ENCODE results near the gene BIRC6. TPM values are rescaled to one million over a fixed set of nuclear protein-coding genes. Genes with fewer than 3 reads are reported as not detected.
A peak's percentile ranks its signal among the peaks of the same experiment; 100 is the strongest.
"Not testable (repeated sequence)": the region's sequence is repeated elsewhere in the genome, so short reads cannot be mapped to it uniquely, and the experiment has no call there.

Gene BIRC6
- total and polyA plus RNA-seq, 5 donors from 2014 or later: 18.9 to 176 (median 27.2) TPM

DNA sequence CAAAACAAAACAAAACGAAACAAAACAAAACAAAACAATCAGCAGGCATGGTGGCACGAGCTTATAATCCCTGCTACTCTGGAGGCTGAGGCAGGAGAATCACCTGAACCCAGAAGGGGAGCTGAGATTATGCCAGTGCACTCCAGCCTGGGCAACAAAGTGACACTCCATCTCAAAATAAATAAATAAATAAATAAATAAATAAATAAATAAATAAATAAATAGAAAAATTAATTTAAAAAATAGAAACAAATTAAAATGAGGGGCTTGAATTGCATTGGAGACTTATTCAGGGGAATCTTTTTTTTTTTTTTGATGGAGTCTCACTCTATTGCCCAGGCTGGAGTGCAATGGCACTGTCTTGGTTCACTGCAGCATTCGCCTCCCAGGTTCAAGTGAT is 6.0 kb upstream of the BIRC6 start:
- not testable (repeated sequence) for H3K36me3 ChIP-seq (ENCODE audit: control insufficient read depth, insufficient read depth, low read length); H3K9me3 ChIP-seq (ENCODE audit: control insufficient read depth in 2 of 2, low read length in 2 of 2); H3K4me3 ChIP-seq (ENCODE audit: low read depth, low read length); H3K4me1 ChIP-seq (ENCODE audit: control insufficient read depth, insufficient read depth, low read length, poor library complexity, severe bottlenecking); H3K9me3 Mint-ChIP-seq; H3K27me3 Mint-ChIP-seq; H3K4me3 Mint-ChIP-seq; H3K4me1 Mint-ChIP-seq; H3K36me3 Mint-ChIP-seq; DNase-seq; ATAC-seq (ENCODE audit: low read depth in 2 of 2); H3K27me3 ChIP-seq (ENCODE audit: control insufficient read depth, insufficient read depth, low read length); H3K27ac ChIP-seq (ENCODE audit: insufficient read depth, low read length, poor library complexity, severe bottlenecking); H3K27ac Mint-ChIP-seq

DNA sequence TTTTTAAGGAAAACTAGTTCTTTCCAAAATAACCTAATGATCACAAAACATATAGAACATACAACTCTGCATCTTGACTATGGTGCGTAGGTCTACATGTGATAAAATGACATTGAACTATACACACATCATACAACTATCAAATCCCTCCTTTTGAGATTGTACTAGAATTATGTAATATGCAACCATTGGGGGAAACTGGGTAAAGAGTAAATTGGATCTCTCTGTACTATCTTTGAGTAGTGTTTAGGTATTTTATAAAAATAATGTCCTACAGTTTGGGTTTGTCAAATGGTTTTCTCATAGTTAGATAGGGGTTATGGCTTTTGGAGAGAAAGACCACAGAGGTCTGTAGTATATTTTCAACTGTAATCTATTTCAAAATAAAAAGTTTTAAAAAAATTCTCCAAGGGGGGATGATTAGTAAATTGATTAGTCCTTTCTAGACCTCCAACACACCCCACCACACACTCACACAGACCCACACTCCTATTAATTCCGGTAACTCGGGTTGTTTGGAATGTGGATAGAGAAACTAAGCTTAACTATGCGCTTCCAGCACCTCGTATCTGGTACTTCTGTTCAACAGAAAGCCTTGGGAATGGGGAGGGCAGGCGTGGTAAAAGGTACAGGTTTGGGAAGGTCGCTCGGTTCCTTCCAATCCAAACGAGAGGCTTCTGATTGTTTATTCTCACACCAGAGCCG is 695 bp upstream of the BIRC6 start:
- no peaks in the 10 kb centered on the region for H3K27me3 ChIP-seq (ENCODE audit: control insufficient read depth, insufficient read depth, low read length)

DNA sequence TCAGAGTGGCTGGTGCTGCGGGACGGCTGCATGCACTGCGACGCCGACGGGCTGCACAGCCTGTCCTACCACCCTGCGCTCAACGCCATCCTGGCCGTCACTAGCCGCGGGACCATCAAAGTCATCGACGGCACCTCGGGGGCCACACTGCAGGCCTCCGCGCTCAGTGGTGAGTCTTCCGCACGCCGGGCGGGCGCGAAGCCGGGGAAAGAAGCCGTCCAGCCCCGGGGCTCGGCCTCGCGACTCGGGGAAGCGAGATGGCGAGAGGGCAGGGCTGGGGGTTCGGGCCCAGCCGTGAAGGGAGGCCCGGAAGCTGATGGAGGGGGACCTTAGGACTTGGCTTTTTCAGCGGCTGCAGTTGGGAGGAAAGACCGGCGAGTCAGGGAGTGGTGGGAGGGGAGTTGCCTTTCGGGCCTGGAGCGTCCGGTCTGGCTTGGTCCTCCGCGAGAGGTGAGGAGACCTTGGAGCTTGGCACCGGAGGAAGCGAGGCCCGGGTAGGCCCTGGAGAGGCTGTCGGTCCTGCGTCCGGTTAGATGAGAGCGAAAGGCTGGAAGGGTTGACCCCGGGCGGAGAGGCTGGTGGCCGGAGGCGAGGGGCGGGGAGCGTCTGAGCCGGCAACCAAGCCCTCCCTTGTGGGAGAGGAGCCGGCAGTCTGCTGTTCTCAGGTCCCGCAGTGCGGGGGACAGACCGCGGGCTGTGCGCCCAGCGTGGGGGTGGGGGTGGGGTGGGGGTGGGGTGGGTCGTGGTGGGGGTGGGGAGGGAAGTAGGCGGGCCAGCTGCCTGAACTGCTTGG is 691 bp downstream of the BIRC6 start:
- peaks cover 30 to 46% (median 34%) of the 10 kb centered on the region in 4 donors for H3K4me1 Mint-ChIP-seq
- H3K4me3 ChIP-seq (ENCODE audit: low read depth, low read length): peak overlapping the region; percentile 90
- H3K27ac ChIP-seq (ENCODE audit: insufficient read depth, low read length, poor library complexity, severe bottlenecking): peak overlapping the region; percentile 85
- H3K36me3 ChIP-seq (ENCODE audit: control insufficient read depth, insufficient read depth, low read length): no peaks in the 10 kb centered on the region
- H3K27me3 ChIP-seq (ENCODE audit: control insufficient read depth, insufficient read depth, low read length): no peaks in the 10 kb centered on the region
- H3K27me3 Mint-ChIP-seq: no peaks in the 10 kb centered on the region
- H3K27ac Mint-ChIP-seq: peak overlapping the region; percentile 83 to 96 (median 85)
- no peaks in the 10 kb centered on the region for H3K9me3 Mint-ChIP-seq
- no peaks in the 10 kb centered on the region for H3K9me3 ChIP-seq (ENCODE audit: control insufficient read depth in 2 of 2, low read length in 2 of 2)
- peak in 1 of 3 donors; percentile 64 for DNase-seq
- H3K36me3 Mint-ChIP-seq: peaks cover 7% of the 10 kb centered on the region
- H3K4me3 Mint-ChIP-seq: peak overlapping the region; percentile 83 to 98 (median 93)
- H3K4me1 ChIP-seq (ENCODE audit: control insufficient read depth, insufficient read depth, low read length, poor library complexity, severe bottlenecking): peaks cover 25% of the 10 kb centered on the region
- peak; percentile 5 to 15 for ATAC-seq (ENCODE audit: low read depth in 2 of 2)

More for the DNA sequence above, 695 bp upstream of the BIRC6 start:
- Histone ChIP-seq H3K4me3 (ENCODE audit: low read depth, low read length) (peak overlapping the region; percentile 85), H3K9me3 (ENCODE audit: control insufficient read depth in 2 of 2, low read length in 2 of 2) (no peaks in the 10 kb centered on the region), H3K4me1 (ENCODE audit: control insufficient read depth, insufficient read depth, low read length, poor library complexity, severe bottlenecking) (peaks cover 25% of the 10 kb centered on the region), H3K27ac (ENCODE audit: insufficient read depth, low read length, poor library complexity, severe bottlenecking) (peak overlapping the region; percentile 85), H3K36me3 (ENCODE audit: control insufficient read depth, insufficient read depth, low read length) (no peaks in the 10 kb centered on the region)
- Mint-ChIP-seq H3K27me3 (no peaks in the 10 kb centered on the region), H3K4me3 (peak overlapping the region; percentile 89 to 92 (median 92)), H3K9me3 (no peaks in the 10 kb centered on the region), H3K4me1 (peaks cover 23 to 33% (median 24%) of the 10 kb centered on the region in 4 donors), H3K36me3 (no peaks in the 10 kb centered on the region), H3K27ac (peak overlapping the region; percentile 83 to 97 (median 93))
- ATAC-seq (ENCODE audit: low read depth in 2 of 2) (no peak), DNase-seq (peak in 1 of 3 donors; percentile 5)

DNA sequence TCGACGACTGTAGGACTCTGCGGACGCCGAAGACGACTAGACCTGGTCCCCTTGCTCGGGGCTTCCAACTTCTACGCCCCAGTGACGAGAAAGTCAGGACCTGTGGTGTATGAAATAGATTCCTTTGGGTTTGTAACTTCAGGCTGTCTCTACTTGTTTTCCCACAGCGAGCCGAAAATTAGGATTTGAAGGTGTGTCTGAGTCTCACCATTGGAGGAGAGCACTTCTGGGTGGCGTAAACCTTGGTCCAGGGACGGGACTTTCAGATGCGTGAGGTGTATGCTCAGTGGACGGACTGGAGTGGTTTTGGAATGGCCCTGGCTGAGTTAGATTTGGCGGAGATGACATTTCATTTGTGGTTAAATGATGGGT is 1.3 kb downstream of the BIRC6 start:
- Histone ChIP-seq H3K4me3 (ENCODE audit: low read depth, low read length) (peak overlapping the region; percentile 90), H3K9me3 (ENCODE audit: control insufficient read depth in 2 of 2, low read length in 2 of 2) (no peaks in the 10 kb centered on the region), H3K4me1 (ENCODE audit: control insufficient read depth, insufficient read depth, low read length, poor library complexity, severe bottlenecking) (peaks cover 29% of the 10 kb centered on the region), H3K27ac (ENCODE audit: insufficient read depth, low read length, poor library complexity, severe bottlenecking) (peak overlapping the region; percentile 57), H3K36me3 (ENCODE audit: control insufficient read depth, insufficient read depth, low read length) (no peaks in the 10 kb centered on the region), H3K27me3 (ENCODE audit: control insufficient read depth, insufficient read depth, low read length) (no peaks in the 10 kb centered on the region)
- H3K36me3 Mint-ChIP-seq: peaks cover 7% of the 10 kb centered on the region
- peaks cover 30 to 51% (median 35%) of the 10 kb centered on the region in 4 donors for H3K4me1 Mint-ChIP-seq
- no peaks in the 10 kb centered on the region for H3K9me3 Mint-ChIP-seq
- ATAC-seq (ENCODE audit: low read depth in 2 of 2) (no peak), DNase-seq (peak in 2 of 3 donors; percentile 2 to 11)
- no peaks in the 10 kb centered on the region for H3K27me3 Mint-ChIP-seq
- H3K4me3 Mint-ChIP-seq: peak overlapping the region; percentile 83 to 98 (median 92)
- H3K27ac Mint-ChIP-seq: peak overlapping the region; percentile 82 to 96 (median 83)

DNA sequence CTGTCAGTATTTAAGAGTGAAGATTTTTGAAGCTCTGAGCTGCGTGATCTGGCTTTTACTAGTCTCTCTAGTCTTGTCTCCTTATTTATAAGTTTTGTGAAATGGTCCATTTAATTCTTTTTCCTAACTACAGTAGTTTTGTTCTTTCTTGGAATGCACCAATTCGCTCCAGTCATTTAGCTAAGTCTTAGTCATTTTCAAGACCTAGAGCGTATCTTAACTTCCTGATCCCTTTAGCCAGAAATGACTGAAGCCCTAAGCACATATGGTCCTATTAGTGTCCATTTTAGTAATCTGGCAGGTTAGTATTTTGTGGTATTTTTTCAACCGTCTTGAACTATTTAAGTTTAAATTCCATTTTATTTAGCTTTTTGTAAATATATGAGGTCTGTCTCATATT is 3.6 kb downstream of the BIRC6 start:
- peak overlapping the region; percentile 4 to 92 (median 57) for H3K4me3 Mint-ChIP-seq

DNA sequence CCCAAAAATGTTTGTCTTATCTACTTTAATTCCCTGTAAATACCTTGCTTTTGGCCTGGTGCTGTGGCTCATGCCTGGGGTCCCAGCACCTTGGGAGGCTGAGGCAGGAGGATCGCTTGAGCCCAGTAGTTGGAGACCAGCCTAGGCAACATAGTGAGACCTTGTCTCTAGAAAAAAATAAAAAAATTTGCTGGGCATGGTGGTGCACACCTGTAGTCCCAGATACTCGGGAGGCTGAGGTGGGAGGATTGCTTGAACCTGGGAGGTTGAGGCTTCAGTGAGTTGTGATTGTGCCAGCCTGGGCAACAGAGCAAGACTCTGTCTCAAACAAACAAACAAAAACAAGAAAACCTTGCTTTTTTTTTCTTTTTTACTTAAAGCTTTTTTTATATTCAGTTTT is 6.2 kb downstream of the BIRC6 start:
- not testable (repeated sequence) for H3K36me3 ChIP-seq (ENCODE audit: control insufficient read depth, insufficient read depth, low read length); DNase-seq; H3K27me3 Mint-ChIP-seq; H3K9me3 ChIP-seq (ENCODE audit: control insufficient read depth in 2 of 2, low read length in 2 of 2); H3K27ac ChIP-seq (ENCODE audit: insufficient read depth, low read length, poor library complexity, severe bottlenecking); ATAC-seq (ENCODE audit: low read depth in 2 of 2); H3K27me3 ChIP-seq (ENCODE audit: control insufficient read depth, insufficient read depth, low read length); H3K9me3 Mint-ChIP-seq
- H3K4me1 Mint-ChIP-seq: peaks cover 51 to 90% (median 70%) of the 10 kb centered on the region in 4 donors
- peaks cover 11% of the 10 kb centered on the region for H3K36me3 Mint-ChIP-seq
- peak overlapping the region; percentile 53 for H3K4me3 ChIP-seq (ENCODE audit: low read depth, low read length)
- peak overlapping the region in 1 of 4 donors; percentile 17 for H3K4me3 Mint-ChIP-seq
- H3K4me1 ChIP-seq (ENCODE audit: control insufficient read depth, insufficient read depth, low read length, poor library complexity, severe bottlenecking): peaks cover 52% of the 10 kb centered on the region
- H3K27ac Mint-ChIP-seq: peak overlapping the region in 1 of 3 donors; percentile 23

More for the DNA sequence above, 3.6 kb downstream of the BIRC6 start:
- H3K4me3 ChIP-seq (ENCODE audit: low read depth, low read length): peak overlapping the region; percentile 90
- no peak overlapping the region for H3K27ac Mint-ChIP-seq
- no peaks in the 10 kb centered on the region for H3K27me3 Mint-ChIP-seq
- H3K27me3 ChIP-seq (ENCODE audit: control insufficient read depth, insufficient read depth, low read length): no peaks in the 10 kb centered on the region
- H3K27ac ChIP-seq (ENCODE audit: insufficient read depth, low read length, poor library complexity, severe bottlenecking): no peak overlapping the region
- peaks cover 41% of the 10 kb centered on the region for H3K4me1 ChIP-seq (ENCODE audit: control insufficient read depth, insufficient read depth, low read length, poor library complexity, severe bottlenecking)
- ATAC-seq (ENCODE audit: low read depth in 2 of 2) (no peak), DNase-seq (no peak)
- peaks cover 46 to 72% (median 52%) of the 10 kb centered on the region in 4 donors for H3K4me1 Mint-ChIP-seq
- no peaks in the 10 kb centered on the region for H3K9me3 Mint-ChIP-seq
- H3K36me3 ChIP-seq (ENCODE audit: control insufficient read depth, insufficient read depth, low read length): no peaks in the 10 kb centered on the region
- no peaks in the 10 kb centered on the region for H3K9me3 ChIP-seq (ENCODE audit: control insufficient read depth in 2 of 2, low read length in 2 of 2)
- peaks cover 7% of the 10 kb centered on the region for H3K36me3 Mint-ChIP-seq

DNA sequence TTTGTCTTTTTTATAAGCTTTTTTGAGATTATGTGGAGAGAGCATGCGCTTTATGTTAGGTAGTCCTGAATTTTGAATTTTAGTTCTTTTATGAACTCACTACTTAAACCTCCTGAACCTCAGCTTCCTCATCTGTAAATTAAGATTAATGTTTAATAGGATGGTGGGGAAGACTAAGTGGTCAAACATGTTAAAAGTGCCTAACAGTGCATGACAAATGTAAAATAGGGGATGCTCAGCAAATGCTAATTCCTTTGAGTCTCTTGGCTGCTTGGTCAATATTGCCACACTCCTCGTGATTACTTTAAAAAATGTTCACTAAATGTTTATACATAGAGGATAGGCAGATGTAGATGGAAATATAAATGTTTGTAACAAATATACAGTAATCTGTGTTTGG is 6.8 kb downstream of the BIRC6 start:
- Histone ChIP-seq H3K36me3 (ENCODE audit: control insufficient read depth, insufficient read depth, low read length) (no peaks in the 10 kb centered on the region), H3K9me3 (ENCODE audit: control insufficient read depth in 2 of 2, low read length in 2 of 2) (no peaks in the 10 kb centered on the region), H3K4me3 (ENCODE audit: low read depth, low read length) (peak overlapping the region; percentile 53), H3K27me3 (ENCODE audit: control insufficient read depth, insufficient read depth, low read length) (no peaks in the 10 kb centered on the region), H3K4me1 (ENCODE audit: control insufficient read depth, insufficient read depth, low read length, poor library complexity, severe bottlenecking) (peaks cover 48% of the 10 kb centered on the region), H3K27ac (ENCODE audit: insufficient read depth, low read length, poor library complexity, severe bottlenecking) (no peak overlapping the region)
- Mint-ChIP-seq H3K36me3 (peaks cover 11% of the 10 kb centered on the region), H3K27ac (peak overlapping the region in 2 of 3 donors; percentile 7 to 23), H3K27me3 (no peaks in the 10 kb centered on the region), H3K9me3 (no peaks in the 10 kb centered on the region), H3K4me1 (peaks cover 45 to 89% (median 67%) of the 10 kb centered on the region in 4 donors), H3K4me3 (peak overlapping the region; percentile 12 to 34 (median 21))
- ATAC-seq (ENCODE audit: low read depth in 2 of 2): no peak
- DNase-seq: no peak

Data from CD4-positive, CD25-positive, alpha-beta regulatory T cell (primary cell).